ENCODE results near the gene OPN3.

- no peak for TF ChIP-seq CTCF (IDR thresholded peaks at IDR 0.05)
- TF ChIP-seq POLR2A (IDR thresholded peaks at IDR 0.05): no peak
Measured at GRCh38 chr1:241590719-241591118, 49.5 kb downstream of the OPN3 start.
